ENCODE measurements around the gene ELAVL1. TPM values are rescaled to one million over a fixed set of nuclear protein-coding genes. Genes with fewer than 3 reads are reported as not detected.

Gene ELAVL1
- total RNA-seq, 1 donor from 2014 or later, result 186 TPM

- peaks cover 11% of the 10 kb centered on the region for H3K4me1 Mint-ChIP-seq (ENCODE audit: low read depth)
Observed at GRCh38 chr19:7988307-7988706, 17.1 kb downstream of the ELAVL1 start.

GRCh38 chr19:7987114-7987768, 18.2 kb downstream of the ELAVL1 start:
- Mint-ChIP-seq H3K9me3 (no peaks in the 10 kb centered on the region), H3K27me3 (ENCODE audit: insufficient read depth) (no peaks in the 10 kb centered on the region), H3K4me1 (ENCODE audit: low read depth) (peaks cover 11% of the 10 kb centered on the region), H3K36me3 (ENCODE audit: low read depth) (peaks cover 39% of the 10 kb centered on the region), H3K27ac (no peak overlapping the region), H3K4me3 (no peak overlapping the region)
- intact Hi-C loops (cut with micrococcal nuclease), result no loop called here
- no peak for DNase-seq (ENCODE audit: low spot score)

More at GRCh38 chr19:7988307-7988706, 17.1 kb downstream of the ELAVL1 start:
- intact Hi-C loops (cut with micrococcal nuclease), result no loop called here
- DNase-seq (ENCODE audit: low spot score), result no peak
- Mint-ChIP-seq H3K36me3 (ENCODE audit: low read depth) (peaks cover 39% of the 10 kb centered on the region), H3K27ac (no peak overlapping the region), H3K4me3 (no peak overlapping the region), H3K9me3 (no peaks in the 10 kb centered on the region), H3K27me3 (ENCODE audit: insufficient read depth) (no peaks in the 10 kb centered on the region)

GRCh38 chr19:7986321-7987113, 18.9 kb downstream of the ELAVL1 start:
- intact Hi-C loops (cut with micrococcal nuclease), result no loop called here
- H3K4me1 Mint-ChIP-seq (ENCODE audit: low read depth), result peaks cover 11% of the 10 kb centered on the region
- no peak overlapping the region for H3K27ac Mint-ChIP-seq
- no peaks in the 10 kb centered on the region for H3K27me3 Mint-ChIP-seq (ENCODE audit: insufficient read depth)
- H3K9me3 Mint-ChIP-seq, result no peaks in the 10 kb centered on the region
- DNase-seq (ENCODE audit: low spot score), result no peak
- peaks cover 37% of the 10 kb centered on the region for H3K36me3 Mint-ChIP-seq (ENCODE audit: low read depth)
- H3K4me3 Mint-ChIP-seq, result no peak overlapping the region

GRCh38 chr19:7985481-7985911, 19.9 kb downstream of the ELAVL1 start:
- H3K4me3 Mint-ChIP-seq, result no peak overlapping the region
- no peaks in the 10 kb centered on the region for H3K27me3 Mint-ChIP-seq (ENCODE audit: insufficient read depth)
- intact Hi-C loops (cut with micrococcal nuclease), result no loop called here
- H3K27ac Mint-ChIP-seq, result no peak overlapping the region
- DNase-seq (ENCODE audit: low spot score), result no peak
- peaks cover 36% of the 10 kb centered on the region for H3K36me3 Mint-ChIP-seq (ENCODE audit: low read depth)
- no peaks in the 10 kb centered on the region for H3K9me3 Mint-ChIP-seq
- peaks cover 11% of the 10 kb centered on the region for H3K4me1 Mint-ChIP-seq (ENCODE audit: low read depth)

GRCh38 chr19:7983995-7984837, 21.2 kb downstream of the ELAVL1 start:
- Mint-ChIP-seq H3K27me3 (ENCODE audit: insufficient read depth) (no peaks in the 10 kb centered on the region), H3K4me3 (no peak overlapping the region), H3K36me3 (ENCODE audit: low read depth) (peaks cover 35% of the 10 kb centered on the region), H3K27ac (no peak overlapping the region), H3K9me3 (no peaks in the 10 kb centered on the region), H3K4me1 (ENCODE audit: low read depth) (peaks cover 11% of the 10 kb centered on the region)
- intact Hi-C loops (cut with micrococcal nuclease), result no loop called here
- DNase-seq (ENCODE audit: low spot score), result no peak

GRCh38 chr19:7983286-7983950, 22.0 kb downstream of the ELAVL1 start:
- H3K4me1 Mint-ChIP-seq (ENCODE audit: low read depth), result peaks cover 11% of the 10 kb centered on the region
- no peaks in the 10 kb centered on the region for H3K9me3 Mint-ChIP-seq
- intact Hi-C loops (cut with micrococcal nuclease), result no loop called here
- H3K4me3 Mint-ChIP-seq, result no peak overlapping the region
- no peaks in the 10 kb centered on the region for H3K27me3 Mint-ChIP-seq (ENCODE audit: insufficient read depth)
- DNase-seq (ENCODE audit: low spot score), result no peak
- no peak overlapping the region for H3K27ac Mint-ChIP-seq
- H3K36me3 Mint-ChIP-seq (ENCODE audit: low read depth), result peaks cover 29% of the 10 kb centered on the region

- intact Hi-C loops (cut with micrococcal nuclease), result no loop called here
- Mint-ChIP-seq H3K36me3 (ENCODE audit: low read depth) (peaks cover 24% of the 10 kb centered on the region), H3K27me3 (ENCODE audit: insufficient read depth) (no peaks in the 10 kb centered on the region), H3K9me3 (no peaks in the 10 kb centered on the region), H3K4me3 (no peak overlapping the region), H3K4me1 (ENCODE audit: low read depth) (peaks cover 9% of the 10 kb centered on the region), H3K27ac (no peak overlapping the region)
- no peak for DNase-seq (ENCODE audit: low spot score)
Observed at GRCh38 chr19:7982651-7983099, 22.8 kb downstream of the ELAVL1 start.

- peaks cover 21% of the 10 kb centered on the region for H3K36me3 Mint-ChIP-seq (ENCODE audit: low read depth)
Observed at GRCh38 chr19:7982103-7982502, 23.3 kb downstream of the ELAVL1 start.

GRCh38 chr19:7981661-7982060, 23.8 kb downstream of the ELAVL1 start:
- no peaks in the 10 kb centered on the region for H3K27me3 Mint-ChIP-seq (ENCODE audit: insufficient read depth)
- H3K4me3 Mint-ChIP-seq, result no peak overlapping the region
- peaks cover 20% of the 10 kb centered on the region for H3K36me3 Mint-ChIP-seq (ENCODE audit: low read depth)
- DNase-seq (ENCODE audit: low spot score), result no peak
- no peaks in the 10 kb centered on the region for H3K9me3 Mint-ChIP-seq
- intact Hi-C loops (cut with micrococcal nuclease), result no loop called here
- H3K4me1 Mint-ChIP-seq (ENCODE audit: low read depth), result peaks cover 3% of the 10 kb centered on the region
- no peak overlapping the region for H3K27ac Mint-ChIP-seq

More at GRCh38 chr19:7982103-7982502, 23.3 kb downstream of the ELAVL1 start:
- no peak for DNase-seq (ENCODE audit: low spot score)
- Mint-ChIP-seq H3K4me3 (no peak overlapping the region), H3K4me1 (ENCODE audit: low read depth) (peaks cover 5% of the 10 kb centered on the region), H3K9me3 (no peaks in the 10 kb centered on the region), H3K27me3 (ENCODE audit: insufficient read depth) (no peaks in the 10 kb centered on the region), H3K27ac (no peak overlapping the region)
- intact Hi-C loops (cut with micrococcal nuclease), result no loop called here

- no peaks in the 10 kb centered on the region for H3K9me3 Mint-ChIP-seq
- no peak for DNase-seq (ENCODE audit: low spot score)
- H3K4me1 Mint-ChIP-seq (ENCODE audit: low read depth), result no peaks in the 10 kb centered on the region
- intact Hi-C loops (cut with micrococcal nuclease), result no loop called here
- no peak overlapping the region for H3K27ac Mint-ChIP-seq
- H3K36me3 Mint-ChIP-seq (ENCODE audit: low read depth), result peaks cover 15% of the 10 kb centered on the region
- H3K27me3 Mint-ChIP-seq (ENCODE audit: insufficient read depth), result no peaks in the 10 kb centered on the region
- no peak overlapping the region for H3K4me3 Mint-ChIP-seq
Observed at GRCh38 chr19:7981199-7981598, 24.2 kb downstream of the ELAVL1 start.

- no peak for DNase-seq (ENCODE audit: low spot score)
- Mint-ChIP-seq H3K4me3 (no peak overlapping the region), H3K4me1 (ENCODE audit: low read depth) (no peaks in the 10 kb centered on the region), H3K9me3 (no peaks in the 10 kb centered on the region), H3K36me3 (ENCODE audit: low read depth) (peaks cover 12% of the 10 kb centered on the region), H3K27me3 (ENCODE audit: insufficient read depth) (no peaks in the 10 kb centered on the region), H3K27ac (no peak overlapping the region)
- intact Hi-C loops (cut with micrococcal nuclease), result no loop called here
Observed at GRCh38 chr19:7980635-7981121, 24.8 kb downstream of the ELAVL1 start.

GRCh38 chr19:7980168-7980567, 25.3 kb downstream of the ELAVL1 start:
- DNase-seq (ENCODE audit: low spot score), result no peak
- Mint-ChIP-seq H3K4me1 (ENCODE audit: low read depth) (no peaks in the 10 kb centered on the region), H3K9me3 (no peaks in the 10 kb centered on the region), H3K36me3 (ENCODE audit: low read depth) (peaks cover 12% of the 10 kb centered on the region), H3K27me3 (ENCODE audit: insufficient read depth) (no peaks in the 10 kb centered on the region), H3K4me3 (no peak overlapping the region), H3K27ac (no peak overlapping the region)
- intact Hi-C loops (cut with micrococcal nuclease), result no loop called here
